A549 (cell line): ENCODE results near the gene HDHD2.

ENCODE experiments used
- CTCF ChIP-seq: fragments of >200 bp; sonication (Bioruptor Twin); formaldehyde crosslinking; IDR thresholded peaks from 3 replicates; pipeline ENCODE4 v1.5.1; 2016
- ELK1 ChIP-seq: fragments of 150-350 bp; IDR thresholded peaks from 2 replicates; pipeline ENCODE4 v1.6.1; 2014; ENCODE audit warnings: low read depth, mild to moderate bottlenecking, low read length
- HOXB5 ChIP-seq: fragments of 250-450 bp; sonication (Bioruptor Pico); IDR thresholded peaks from 2 replicates; pipeline ENCODE4 v1.5.0; 2020; ENCODE audit warnings: mild to moderate bottlenecking, moderate library complexity
- MAZ ChIP-seq: fragments of 150-350 bp; IDR thresholded peaks from 2 replicates; pipeline ENCODE4 v1.6.1; 2014; ENCODE audit warnings: antibody characterized with exemption, low read depth, low read length, borderline replicate concordance
- PBX3 ChIP-seq: IDR thresholded peaks from 2 replicates; pipeline ENCODE4 v1.6.1; 2012
- POLR2A ChIP-seq: IDR thresholded peaks from 2 replicates; pipeline ENCODE4 v1.6.1; 2012; ENCODE audit warnings: mild to moderate bottlenecking, low read length
- ZFP36 ChIP-seq: fragments of 450-650 bp; IDR thresholded peaks from 2 replicates; pipeline ENCODE4 v1.6.1; 2014; ENCODE audit warnings: borderline replicate concordance; ENCODE audit not compliant: partially characterized antibody

GRCh38 chr18:47175898-47176575, 25.7 kb upstream of the HDHD2 start, which contains the start of gene IER3IP1:
- TF ChIP-seq ZFP36: no peak
- no peak for TF ChIP-seq HOXB5 (CRISPR knock-in tag)
- peak; percentile 62 for TF ChIP-seq POLR2A
- TF ChIP-seq MAZ: no peak
- no peak for TF ChIP-seq CTCF
- TF ChIP-seq PBX3: no peak
- TF ChIP-seq ELK1: no peak
